ENCODE results near the gene KCTD16.

KCTD16 gene

GRCh38 chr5:144504929-144505577 lies 334.4 kb downstream of the KCTD16 start:
- no peak overlapping the region for H3K27ac ChIP-seq (ENCODE audit: low read depth, low read length)

GRCh38 chr5:144510845-144511579 lies 340.3 kb downstream of the KCTD16 start:
- Histone ChIP-seq H3K9me3 (ENCODE audit: low read length) (no peaks in the 10 kb centered on the region), H3K36me3 (ENCODE audit: insufficient read depth, low read length) (no peaks in the 10 kb centered on the region), H3K4me3 (ENCODE audit: low read depth in 1 of 2, low read length in 2 of 2) (no peak overlapping the region), H3K27ac (ENCODE audit: low read depth, low read length) (no peak overlapping the region), H3K9ac (ENCODE audit: low read length) (no peak overlapping the region), H3K4me1 (ENCODE audit: insufficient read depth, low read length) (no peaks in the 10 kb centered on the region), H3K27me3 (ENCODE audit: control insufficient read depth in 1 of 2, insufficient read depth in 2 of 2, low read length in 2 of 2) (no peaks in the 10 kb centered on the region)

More at GRCh38 chr5:144504929-144505577, 334.4 kb downstream of the KCTD16 start:
- H3K4me1 ChIP-seq (ENCODE audit: insufficient read depth, low read length): no peaks in the 10 kb centered on the region
- H3K36me3 ChIP-seq (ENCODE audit: insufficient read depth, low read length): no peaks in the 10 kb centered on the region
- H3K27me3 ChIP-seq (ENCODE audit: control insufficient read depth in 1 of 2, insufficient read depth in 2 of 2, low read length in 2 of 2): no peaks in the 10 kb centered on the region
- no peak overlapping the region for H3K4me3 ChIP-seq (ENCODE audit: low read depth in 1 of 2, low read length in 2 of 2)
- no peak overlapping the region for H3K9ac ChIP-seq (ENCODE audit: low read length)
- H3K9me3 ChIP-seq (ENCODE audit: low read length): no peaks in the 10 kb centered on the region

GRCh38 chr5:144511580-144512072 lies 341.0 kb downstream of the KCTD16 start:
- no peak overlapping the region for H3K27ac ChIP-seq (ENCODE audit: low read depth, low read length)
- no peaks in the 10 kb centered on the region for H3K36me3 ChIP-seq (ENCODE audit: insufficient read depth, low read length)
- no peak overlapping the region for H3K4me3 ChIP-seq (ENCODE audit: low read depth in 1 of 2, low read length in 2 of 2)
- H3K9ac ChIP-seq (ENCODE audit: low read length): no peak overlapping the region
- H3K4me1 ChIP-seq (ENCODE audit: insufficient read depth, low read length): no peaks in the 10 kb centered on the region
- no peaks in the 10 kb centered on the region for H3K27me3 ChIP-seq (ENCODE audit: control insufficient read depth in 1 of 2, insufficient read depth in 2 of 2, low read length in 2 of 2)
- no peaks in the 10 kb centered on the region for H3K9me3 ChIP-seq (ENCODE audit: low read length)

- Histone ChIP-seq H3K9me3 (ENCODE audit: low read length) (no peaks in the 10 kb centered on the region), H3K4me3 (ENCODE audit: low read depth in 1 of 2, low read length in 2 of 2) (no peak overlapping the region), H3K36me3 (ENCODE audit: insufficient read depth, low read length) (no peaks in the 10 kb centered on the region), H3K4me1 (ENCODE audit: insufficient read depth, low read length) (no peaks in the 10 kb centered on the region), H3K9ac (ENCODE audit: low read length) (no peak overlapping the region), H3K27me3 (ENCODE audit: control insufficient read depth in 1 of 2, insufficient read depth in 2 of 2, low read length in 2 of 2) (no peaks in the 10 kb centered on the region), H3K27ac (ENCODE audit: low read depth, low read length) (no peak overlapping the region)
Observed at GRCh38 chr5:144522698-144523097, 352.0 kb downstream of the KCTD16 start.

- Histone ChIP-seq H3K9me3 (ENCODE audit: low read length) (no peaks in the 10 kb centered on the region), H3K4me1 (ENCODE audit: insufficient read depth, low read length) (no peaks in the 10 kb centered on the region), H3K27me3 (ENCODE audit: control insufficient read depth in 1 of 2, insufficient read depth in 2 of 2, low read length in 2 of 2) (no peaks in the 10 kb centered on the region), H3K27ac (ENCODE audit: low read depth, low read length) (no peak overlapping the region), H3K4me3 (ENCODE audit: low read depth in 1 of 2, low read length in 2 of 2) (no peak overlapping the region), H3K9ac (ENCODE audit: low read length) (no peak overlapping the region), H3K36me3 (ENCODE audit: insufficient read depth, low read length) (no peaks in the 10 kb centered on the region)
Observed at GRCh38 chr5:144525000-144525399, 354.3 kb downstream of the KCTD16 start.

GRCh38 chr5:144531188-144531587 lies 360.5 kb downstream of the KCTD16 start:
- no peaks in the 10 kb centered on the region for H3K27me3 ChIP-seq (ENCODE audit: control insufficient read depth in 1 of 2, insufficient read depth in 2 of 2, low read length in 2 of 2)
- H3K4me3 ChIP-seq (ENCODE audit: low read depth in 1 of 2, low read length in 2 of 2): no peak overlapping the region
- no peaks in the 10 kb centered on the region for H3K9me3 ChIP-seq (ENCODE audit: low read length)

More at GRCh38 chr5:144531188-144531587, 360.5 kb downstream of the KCTD16 start:
- Histone ChIP-seq H3K27ac (ENCODE audit: low read depth, low read length) (no peak overlapping the region), H3K9ac (ENCODE audit: low read length) (no peak overlapping the region), H3K36me3 (ENCODE audit: insufficient read depth, low read length) (no peaks in the 10 kb centered on the region), H3K4me1 (ENCODE audit: insufficient read depth, low read length) (no peaks in the 10 kb centered on the region)

All from muscle layer of colon (tissue), 2 donors.